Measurements from ENCODE around the gene BMPR1A. TPM values are rescaled to one million over a fixed set of nuclear protein-coding genes. Genes with fewer than 3 reads are reported as not detected.

The BMPR1A gene
- total RNA-seq, 1 donor = 3.3 TPM

GRCh38 chr10:86956848-86957448 is 200.5 kb downstream of the BMPR1A start:
- Histone ChIP-seq H3K27me3 (ENCODE audit: insufficient read depth, low read length) (no peaks in the 10 kb centered on the region), H3K9me3 (ENCODE audit: low read depth, low read length) (no peaks in the 10 kb centered on the region), H3K4me3 (ENCODE audit: low read length) (no peak overlapping the region), H3K4me1 (ENCODE audit: insufficient read depth, low read length) (peaks cover 8% of the 10 kb centered on the region)

DNA sequence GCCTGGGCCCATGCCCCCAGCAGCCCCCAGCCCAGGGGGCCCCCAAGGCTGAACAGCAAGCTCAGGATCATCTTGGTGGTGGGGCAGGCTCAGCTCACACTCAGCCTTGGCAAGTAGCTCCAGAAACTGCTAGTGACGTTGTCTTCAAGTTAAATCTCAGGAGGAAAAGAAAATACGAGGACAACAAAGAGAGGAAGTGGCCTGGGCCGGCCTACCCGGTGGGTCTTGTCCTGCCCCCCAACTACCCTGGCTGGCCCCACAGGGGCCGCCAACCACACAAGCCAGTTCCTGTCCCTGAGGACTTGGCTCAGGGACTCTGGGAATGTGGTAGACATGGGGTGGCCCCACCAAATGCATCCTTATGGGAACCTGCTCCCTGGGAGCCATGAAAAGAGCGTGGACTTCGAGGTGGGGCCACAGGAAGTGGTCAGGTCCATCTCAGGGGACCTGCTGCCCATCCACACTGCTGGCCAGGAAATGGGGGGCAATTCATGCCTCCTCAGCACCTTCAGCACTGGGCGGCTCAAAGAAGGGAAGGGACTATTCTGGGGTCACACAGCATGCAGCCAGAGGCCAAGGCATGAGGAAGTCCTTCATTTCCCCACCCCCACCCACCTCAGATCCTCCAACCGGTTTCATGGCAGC is 201.2 kb downstream of the BMPR1A start, which contains the start of gene MMRN2:
Gene MMRN2, minus strand, starts transcription at position 145 of the 645 bp plus-strand sequence. Its CDS starts 74 bp downstream, at position 71.
- Histone ChIP-seq H3K9me3 (ENCODE audit: low read depth, low read length) (no peaks in the 10 kb centered on the region), H3K4me1 (ENCODE audit: insufficient read depth, low read length) (peaks cover 8% of the 10 kb centered on the region), H3K27me3 (ENCODE audit: insufficient read depth, low read length) (no peaks in the 10 kb centered on the region), H3K4me3 (ENCODE audit: low read length) (no peak within 1 kb of the TSS)

DNA sequence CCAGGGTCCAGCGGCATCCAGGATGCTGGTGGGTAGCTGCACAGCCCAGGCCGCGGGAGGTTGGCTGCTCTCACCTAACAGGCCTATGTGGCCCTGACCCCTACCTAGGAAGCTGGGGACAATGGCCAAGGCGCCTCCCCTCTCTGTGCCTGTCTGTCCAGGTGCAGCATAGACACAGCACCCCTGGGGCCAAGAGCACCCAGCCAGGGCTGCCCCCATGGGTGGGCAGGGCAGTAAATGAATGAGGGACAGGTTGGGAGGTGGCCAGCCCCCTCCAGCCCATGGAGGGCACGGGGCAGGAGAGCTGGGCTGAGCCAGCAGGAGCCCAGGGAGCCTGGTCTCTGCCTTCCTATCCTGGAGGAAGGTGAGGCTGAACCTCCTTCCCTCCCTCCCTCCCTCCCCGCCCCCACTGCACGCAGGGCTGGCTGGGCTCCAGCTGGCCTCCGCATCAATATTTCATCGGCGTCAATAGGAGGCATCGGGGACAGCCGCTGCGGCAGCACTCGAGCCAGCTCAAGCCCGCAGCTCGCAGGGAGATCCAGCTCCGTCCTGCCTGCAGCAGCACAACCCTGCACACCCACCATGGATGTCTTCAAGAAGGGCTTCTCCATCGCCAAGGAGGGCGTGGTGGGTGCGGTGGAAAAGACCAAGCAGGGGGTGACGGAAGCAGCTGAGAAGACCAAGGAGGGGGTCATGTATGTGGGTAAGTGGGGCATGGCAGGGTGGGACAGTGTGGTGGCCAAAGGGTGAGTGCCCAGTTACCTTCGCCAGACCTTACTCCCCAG is 201.9 kb downstream of the BMPR1A start, which contains the start of gene SNCG:
Gene SNCG, plus strand, starts transcription at position 484 of the 785 bp plus-strand sequence. Its CDS starts 99 bp downstream, at position 583.
- no peaks in the 10 kb centered on the region for H3K27me3 ChIP-seq (ENCODE audit: insufficient read depth, low read length)
- no peak within 1 kb of the TSS for H3K4me3 ChIP-seq (ENCODE audit: low read length)
- H3K9me3 ChIP-seq (ENCODE audit: low read depth, low read length) = no peaks in the 10 kb centered on the region
- peaks cover 8% of the 10 kb centered on the region for H3K4me1 ChIP-seq (ENCODE audit: insufficient read depth, low read length)

- H3K4me3 ChIP-seq (ENCODE audit: low read length) = no peak overlapping the region
- no peaks in the 10 kb centered on the region for H3K9me3 ChIP-seq (ENCODE audit: low read depth, low read length)
- H3K4me1 ChIP-seq (ENCODE audit: insufficient read depth, low read length) = peaks cover 8% of the 10 kb centered on the region
- H3K27me3 ChIP-seq (ENCODE audit: insufficient read depth, low read length) = no peaks in the 10 kb centered on the region
Measured at GRCh38 chr10:86958901-86959736, 202.7 kb downstream of the BMPR1A start.

DNA sequence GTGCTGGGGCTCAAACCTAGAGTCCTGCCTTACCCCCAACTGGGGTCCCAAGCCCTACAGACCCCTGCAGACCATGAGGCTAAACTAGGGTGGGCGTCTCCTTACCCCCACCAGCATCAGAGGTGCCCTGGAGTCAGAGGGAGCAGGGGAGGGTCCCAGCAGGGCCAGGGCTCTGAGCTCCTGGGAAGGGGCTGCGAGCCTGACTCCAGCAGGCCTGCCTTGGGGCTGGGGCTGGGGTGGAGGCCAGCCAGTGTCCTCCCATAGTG is 203.3 kb downstream of the BMPR1A start:
- H3K27me3 ChIP-seq (ENCODE audit: insufficient read depth, low read length) = no peaks in the 10 kb centered on the region
- H3K9me3 ChIP-seq (ENCODE audit: low read depth, low read length) = no peaks in the 10 kb centered on the region
- H3K4me1 ChIP-seq (ENCODE audit: insufficient read depth, low read length) = peaks cover 8% of the 10 kb centered on the region
- H3K4me3 ChIP-seq (ENCODE audit: low read length) = no peak overlapping the region

GRCh38 chr10:86960003-86960862 is 203.8 kb downstream of the BMPR1A start:
- H3K27me3 ChIP-seq (ENCODE audit: insufficient read depth, low read length) = no peaks in the 10 kb centered on the region
- H3K4me1 ChIP-seq (ENCODE audit: insufficient read depth, low read length) = peaks cover 8% of the 10 kb centered on the region
- H3K9me3 ChIP-seq (ENCODE audit: low read depth, low read length) = no peaks in the 10 kb centered on the region
- no peak overlapping the region for H3K4me3 ChIP-seq (ENCODE audit: low read length)

DNA sequence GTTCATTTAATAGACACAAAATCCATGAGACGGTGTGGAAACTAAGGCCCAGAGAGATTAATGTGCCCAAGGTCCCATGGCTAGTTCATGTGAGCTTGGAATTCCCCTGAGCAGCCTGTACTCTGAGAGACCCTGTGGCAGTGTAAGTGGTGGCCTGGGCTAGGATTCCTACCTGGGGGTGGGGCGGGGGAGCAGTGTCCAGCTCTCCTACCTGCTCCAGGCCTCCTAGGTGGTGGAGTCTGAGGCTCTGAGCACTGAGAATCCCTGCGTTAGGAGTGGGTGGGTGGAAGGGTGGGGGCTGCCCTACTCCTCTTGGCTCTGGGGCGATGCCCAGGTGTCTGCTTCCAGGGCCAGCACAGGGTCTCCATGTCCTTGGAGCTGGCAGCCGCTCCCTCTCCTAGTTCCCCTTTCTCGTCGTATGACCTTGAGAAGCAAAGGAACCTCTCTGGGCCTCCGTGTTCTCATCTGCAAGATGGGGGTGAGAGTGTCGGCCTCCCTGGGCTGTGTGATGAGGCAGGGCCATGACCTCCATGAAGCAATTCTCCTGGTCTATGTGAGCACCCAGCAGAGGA is 204.5 kb downstream of the BMPR1A start:
- H3K9me3 ChIP-seq (ENCODE audit: low read depth, low read length) = no peaks in the 10 kb centered on the region
- H3K4me1 ChIP-seq (ENCODE audit: insufficient read depth, low read length) = peaks cover 12% of the 10 kb centered on the region
- no peaks in the 10 kb centered on the region for H3K27me3 ChIP-seq (ENCODE audit: insufficient read depth, low read length)
- no peak overlapping the region for H3K4me3 ChIP-seq (ENCODE audit: low read length)

- H3K4me1 ChIP-seq (ENCODE audit: insufficient read depth, low read length) = peaks cover 19% of the 10 kb centered on the region
Measured at GRCh38 chr10:86961481-86962091, 205.2 kb downstream of the BMPR1A start.

DNA sequence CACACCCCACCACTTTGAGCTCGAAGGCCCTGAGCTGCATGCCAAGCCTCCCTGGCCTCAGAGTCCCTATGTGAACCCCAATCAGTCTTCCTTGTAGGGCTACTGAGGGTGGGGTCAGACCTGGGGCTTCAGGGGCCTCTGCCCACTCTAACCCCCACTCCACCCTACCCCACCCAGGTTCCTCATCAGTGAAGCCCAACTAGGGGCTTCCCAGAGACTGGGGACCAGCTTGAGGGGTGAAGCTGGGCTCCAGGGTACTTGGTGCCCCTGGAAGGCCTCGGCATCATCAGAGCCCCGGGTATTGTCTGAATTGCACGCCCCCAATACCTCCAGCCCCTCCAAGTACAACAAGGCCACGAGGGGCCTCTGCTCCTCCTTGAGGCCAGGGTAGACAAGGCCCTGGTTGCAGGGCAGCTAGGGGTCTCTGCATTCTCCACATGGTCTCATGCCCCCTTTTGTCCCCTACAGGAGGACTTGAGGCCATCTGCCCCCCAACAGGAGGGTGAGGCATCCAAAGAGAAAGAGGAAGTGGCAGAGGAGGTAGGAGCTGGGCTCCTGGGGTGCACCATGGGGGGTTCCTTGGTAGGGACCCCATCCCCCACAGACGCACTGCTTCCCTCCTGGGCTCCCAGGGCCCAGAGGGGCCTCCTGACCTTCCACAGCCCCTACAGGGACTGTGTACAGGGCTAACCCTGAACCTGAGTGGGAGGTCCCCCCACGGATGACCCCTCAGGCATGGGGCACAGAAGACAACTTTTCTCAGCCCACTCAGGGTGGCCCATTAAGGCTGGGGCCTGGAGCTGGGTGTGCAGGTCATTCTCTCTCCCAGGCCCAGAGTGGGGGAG is 205.9 kb downstream of the BMPR1A start:
- no peaks in the 10 kb centered on the region for H3K9me3 ChIP-seq (ENCODE audit: low read depth, low read length)

More at GRCh38 chr10:86961481-86962091, 205.2 kb downstream of the BMPR1A start:
- Histone ChIP-seq H3K4me3 (ENCODE audit: low read length) (no peak overlapping the region), H3K27me3 (ENCODE audit: insufficient read depth, low read length) (no peaks in the 10 kb centered on the region), H3K9me3 (ENCODE audit: low read depth, low read length) (no peaks in the 10 kb centered on the region)

DNA sequence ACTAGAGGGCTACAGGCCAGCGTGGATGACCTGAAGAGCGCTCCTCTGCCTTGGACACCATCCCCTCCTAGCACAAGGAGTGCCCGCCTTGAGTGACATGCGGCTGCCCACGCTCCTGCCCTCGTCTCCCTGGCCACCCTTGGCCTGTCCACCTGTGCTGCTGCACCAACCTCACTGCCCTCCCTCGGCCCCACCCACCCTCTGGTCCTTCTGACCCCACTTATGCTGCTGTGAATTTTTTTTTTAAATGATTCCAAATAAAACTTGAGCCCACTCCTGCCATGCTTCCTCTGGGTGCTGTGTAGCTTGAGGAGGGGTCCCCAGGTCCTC is 206.5 kb downstream of the BMPR1A start:
- Histone ChIP-seq H3K4me3 (ENCODE audit: low read length) (no peak overlapping the region), H3K9me3 (ENCODE audit: low read depth, low read length) (no peaks in the 10 kb centered on the region), H3K4me1 (ENCODE audit: insufficient read depth, low read length) (peaks cover 21% of the 10 kb centered on the region), H3K27me3 (ENCODE audit: insufficient read depth, low read length) (peaks cover 4% of the 10 kb centered on the region)

More for the DNA sequence above, 205.9 kb downstream of the BMPR1A start:
- H3K27me3 ChIP-seq (ENCODE audit: insufficient read depth, low read length) = no peaks in the 10 kb centered on the region
- peaks cover 25% of the 10 kb centered on the region for H3K4me1 ChIP-seq (ENCODE audit: insufficient read depth, low read length)
- no peak overlapping the region for H3K4me3 ChIP-seq (ENCODE audit: low read length)

GRCh38 chr10:86963341-86963919 is 207.0 kb downstream of the BMPR1A start:
- Histone ChIP-seq H3K27me3 (ENCODE audit: insufficient read depth, low read length) (peaks cover 7% of the 10 kb centered on the region), H3K9me3 (ENCODE audit: low read depth, low read length) (no peaks in the 10 kb centered on the region), H3K4me3 (ENCODE audit: low read length) (no peak overlapping the region), H3K4me1 (ENCODE audit: insufficient read depth, low read length) (peaks cover 26% of the 10 kb centered on the region)

GRCh38 chr10:86964061-86964846 is 207.8 kb downstream of the BMPR1A start:
- Histone ChIP-seq H3K4me3 (ENCODE audit: low read length) (no peak overlapping the region), H3K9me3 (ENCODE audit: low read depth, low read length) (no peaks in the 10 kb centered on the region), H3K27me3 (ENCODE audit: insufficient read depth, low read length) (peaks cover 14% of the 10 kb centered on the region), H3K4me1 (ENCODE audit: insufficient read depth, low read length) (peaks cover 31% of the 10 kb centered on the region)
